ENCODE data around the gene GIMAP5.
A peak's percentile ranks its signal among the peaks of the same experiment; 100 is the strongest.

GIMAP5 gene

GRCh38 chr7:150737265-150738055, at the start of gene GIMAP5:
TSS of gene GIMAP5 (plus strand) at chr7:150737418. CDS start at chr7:150740885, 3,467 bp downstream.
- DNase-seq, result peak; percentile 80

DNA sequence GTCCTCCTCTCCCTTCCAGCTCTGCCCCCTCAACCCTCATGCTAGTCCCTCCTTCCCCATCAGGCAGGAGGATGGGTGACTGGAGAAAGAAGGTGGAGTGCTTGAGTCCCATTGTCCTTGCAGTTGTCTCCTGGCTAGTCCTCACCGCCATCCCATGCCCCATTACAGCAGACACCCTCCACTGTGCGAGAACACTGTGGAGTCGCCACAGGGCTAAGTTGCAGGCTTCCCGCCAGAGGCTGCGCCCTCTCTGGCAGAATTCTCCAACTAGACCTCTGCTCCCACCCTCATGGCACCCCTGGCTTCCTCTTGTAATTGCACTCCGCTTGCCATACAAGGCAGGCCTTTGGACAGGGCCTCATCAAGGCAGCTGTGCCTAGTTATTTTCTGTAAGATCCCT, 48.6 kb upstream of the GIMAP5 start:
- no peak for DNase-seq

GRCh38 chr7:150695654-150696053, 41.6 kb upstream of the GIMAP5 start:
- no peak for DNase-seq

DNA sequence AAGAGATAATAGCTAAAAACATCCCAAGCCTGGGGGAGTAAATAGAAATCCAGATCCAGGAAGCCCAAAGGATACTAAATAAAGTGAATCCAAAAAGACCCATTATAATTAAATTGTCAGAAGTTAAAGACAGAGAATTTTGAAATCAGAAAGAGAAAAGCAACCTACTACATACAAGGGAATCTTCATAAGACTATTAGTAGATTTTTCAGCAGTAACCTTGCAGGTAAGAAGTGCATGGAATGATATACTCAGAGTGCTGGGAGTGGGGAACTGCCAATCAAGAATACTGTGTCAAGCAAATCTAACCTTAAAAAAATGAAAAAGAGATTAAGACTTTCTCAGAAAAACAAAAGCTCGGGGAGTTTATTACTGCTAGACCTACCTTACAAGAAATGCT, 34.0 kb upstream of the GIMAP5 start:
- no peak for DNase-seq

GRCh38 chr7:150715293-150715692, 21.9 kb upstream of the GIMAP5 start:
- no peak for DNase-seq

GRCh38 chr7:150715738-150716137, 21.5 kb upstream of the GIMAP5 start:
- no peak for DNase-seq

DNA sequence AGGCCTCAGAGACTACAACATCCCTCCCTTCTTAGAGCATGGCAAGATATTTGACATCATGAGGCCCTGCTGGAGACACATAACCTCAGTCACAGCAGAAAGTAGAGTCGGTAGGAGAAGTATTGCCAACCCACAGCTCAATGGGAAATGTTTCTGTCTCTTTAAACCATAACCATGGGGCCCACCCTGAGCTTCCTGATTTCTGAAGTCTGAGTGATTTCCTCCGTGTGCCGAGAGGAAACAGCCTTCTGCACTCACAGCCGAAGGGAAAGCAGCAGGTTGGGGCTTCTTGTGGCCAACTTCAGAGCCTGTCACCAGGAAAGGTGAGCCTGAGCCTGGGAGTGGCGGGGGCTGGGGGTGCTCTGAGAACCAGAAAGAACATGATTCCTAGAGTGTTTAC, 20.9 kb upstream of the GIMAP5 start, which contains the start of gene GIMAP1:
TSS of gene GIMAP1 (plus strand) at position 246 of the 400 bp plus-strand sequence. CDS start 2,435 bp downstream, outside the sequence.
- peak; percentile 69 for DNase-seq

GRCh38 chr7:150716939-150717338, 20.3 kb upstream of the GIMAP5 start:
- no peak for DNase-seq

DNA sequence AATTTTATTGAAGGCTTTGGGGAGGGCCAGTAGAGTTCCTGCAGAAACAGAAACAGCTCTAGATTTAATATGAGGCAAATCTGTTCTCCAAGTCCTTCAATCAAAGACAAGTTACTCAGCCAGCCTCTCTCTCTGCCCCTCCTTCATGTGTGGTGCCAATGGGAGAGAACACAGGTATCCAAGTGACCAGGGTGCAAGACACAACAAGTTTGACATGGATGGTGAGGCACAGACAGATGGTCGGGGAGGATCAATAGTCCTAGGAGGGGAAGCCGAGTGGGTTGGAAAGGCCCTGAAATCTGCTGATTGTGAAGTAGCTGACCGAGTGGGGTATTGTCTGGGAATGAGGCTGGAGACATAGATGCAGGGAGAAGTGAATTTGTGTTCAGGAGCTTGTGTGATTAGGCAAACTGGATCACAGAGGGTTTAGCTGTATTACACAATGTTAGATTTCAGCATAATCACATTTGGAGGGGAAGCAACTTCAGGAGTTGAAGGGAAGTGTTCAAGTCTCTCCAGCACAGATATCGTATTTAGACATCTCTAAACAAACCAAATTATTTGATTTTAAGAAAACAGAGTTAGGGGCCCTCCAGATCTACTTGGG, 19.3 kb upstream of the GIMAP5 start:
- no peak for DNase-seq

DNA sequence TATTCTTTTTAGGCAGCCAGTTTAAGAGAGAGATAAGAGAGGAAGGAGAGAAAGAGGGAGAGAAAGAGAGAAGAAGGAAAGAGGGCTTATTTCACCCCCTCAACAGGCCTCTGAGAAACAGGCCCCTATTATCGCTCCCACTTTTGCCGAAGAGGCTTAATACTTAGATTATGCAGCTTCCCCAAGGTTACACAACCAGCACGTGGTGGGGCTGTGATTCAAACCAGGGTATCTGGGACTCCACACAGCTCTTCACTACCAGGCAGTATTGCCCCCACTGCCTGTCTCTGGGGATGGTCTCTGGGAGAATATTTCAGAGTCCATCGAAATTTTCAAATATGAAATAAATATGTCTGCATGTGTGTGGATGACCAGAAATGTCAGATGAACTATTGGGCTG, 17.8 kb upstream of the GIMAP5 start:
- DNase-seq, result no peak

DNA sequence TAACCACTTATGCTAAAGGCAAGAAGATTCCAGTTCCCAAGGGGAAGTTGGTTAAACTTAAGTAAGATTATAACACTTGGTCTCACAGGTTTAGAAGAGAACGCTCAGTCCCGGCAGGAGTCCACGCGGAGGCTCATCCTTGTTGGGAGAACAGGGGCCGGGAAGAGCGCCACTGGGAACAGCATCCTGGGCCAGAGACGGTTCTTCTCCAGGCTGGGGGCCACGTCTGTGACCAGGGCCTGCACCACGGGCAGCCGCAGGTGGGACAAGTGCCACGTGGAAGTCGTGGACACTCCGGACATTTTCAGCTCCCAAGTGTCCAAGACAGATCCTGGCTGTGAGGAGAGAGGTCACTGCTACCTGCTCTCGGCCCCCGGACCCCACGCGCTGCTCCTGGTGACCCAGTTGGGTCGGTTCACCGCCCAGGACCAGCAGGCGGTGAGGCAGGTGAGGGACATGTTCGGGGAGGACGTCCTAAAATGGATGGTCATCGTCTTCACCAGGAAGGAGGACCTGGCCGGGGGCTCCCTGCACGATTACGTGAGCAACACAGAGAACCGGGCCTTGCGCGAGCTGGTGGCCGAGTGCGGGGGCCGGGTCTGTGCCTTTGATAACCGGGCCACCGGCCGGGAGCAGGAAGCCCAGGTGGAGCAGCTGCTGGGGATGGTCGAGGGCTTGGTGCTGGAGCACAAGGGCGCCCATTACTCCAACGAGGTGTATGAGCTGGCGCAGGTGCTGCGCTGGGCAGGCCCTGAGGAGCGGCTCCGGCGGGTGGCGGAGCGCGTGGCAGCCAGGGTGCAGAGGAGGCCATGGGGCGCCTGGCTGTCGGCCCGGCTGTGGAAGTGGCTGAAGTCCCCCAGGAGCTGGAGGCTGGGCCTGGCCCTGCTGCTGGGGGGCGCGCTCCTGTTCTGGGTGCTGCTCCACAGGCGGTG, 17.0 kb upstream of the GIMAP5 start:
- no peak for DNase-seq

GRCh38 chr7:150721970-150722373, 15.2 kb upstream of the GIMAP5 start:
- no peak for DNase-seq

- DNase-seq, result no peak
Observed at GRCh38 chr7:150722431-150722931, 14.7 kb upstream of the GIMAP5 start.

DNA sequence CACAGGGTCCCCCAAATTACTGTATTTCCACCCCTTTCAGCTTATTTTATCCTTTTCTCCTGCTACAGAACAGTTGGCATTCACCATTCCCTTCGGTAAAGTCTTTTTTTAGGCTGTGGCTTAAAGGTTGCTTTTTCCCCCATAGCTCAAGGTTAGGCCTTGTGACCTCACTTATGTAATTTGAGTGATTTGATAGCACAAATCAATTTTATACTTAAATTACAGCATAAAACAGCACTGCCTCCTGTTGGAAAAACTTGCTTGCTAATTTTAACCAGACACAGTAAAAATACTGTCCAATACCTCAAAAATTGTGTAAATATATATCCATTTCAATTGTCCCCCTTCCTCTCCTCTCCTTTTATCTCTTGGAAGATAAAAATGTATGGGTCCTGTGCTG, 13.8 kb upstream of the GIMAP5 start:
- no peak for DNase-seq

DNA sequence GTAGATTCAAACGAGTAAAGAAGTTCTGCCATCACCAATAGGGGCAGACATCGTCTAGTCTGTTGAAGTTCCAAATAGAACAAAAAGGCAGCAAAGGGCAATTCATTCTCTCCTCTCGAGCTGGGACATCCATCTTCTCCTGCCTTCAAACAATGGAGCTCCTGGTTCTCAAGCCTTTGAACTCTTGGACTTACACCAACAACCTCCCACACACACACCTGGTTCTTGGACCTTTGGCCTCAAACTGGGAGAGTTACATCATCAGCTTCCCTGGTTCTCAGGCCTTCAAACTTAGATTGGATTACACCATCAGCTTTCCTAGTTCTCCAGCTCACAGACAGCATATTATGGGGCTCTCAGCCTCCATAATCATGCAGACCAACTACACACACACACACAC, 9.8 kb upstream of the GIMAP5 start:
- no peak for DNase-seq

GRCh38 chr7:150728011-150728410, 9.2 kb upstream of the GIMAP5 start:
- no peak for DNase-seq

- no peak for DNase-seq
Observed at GRCh38 chr7:150728609-150729008, 8.6 kb upstream of the GIMAP5 start.

GRCh38 chr7:150731916-150732315, 5.3 kb upstream of the GIMAP5 start:
- no peak for DNase-seq

DNA sequence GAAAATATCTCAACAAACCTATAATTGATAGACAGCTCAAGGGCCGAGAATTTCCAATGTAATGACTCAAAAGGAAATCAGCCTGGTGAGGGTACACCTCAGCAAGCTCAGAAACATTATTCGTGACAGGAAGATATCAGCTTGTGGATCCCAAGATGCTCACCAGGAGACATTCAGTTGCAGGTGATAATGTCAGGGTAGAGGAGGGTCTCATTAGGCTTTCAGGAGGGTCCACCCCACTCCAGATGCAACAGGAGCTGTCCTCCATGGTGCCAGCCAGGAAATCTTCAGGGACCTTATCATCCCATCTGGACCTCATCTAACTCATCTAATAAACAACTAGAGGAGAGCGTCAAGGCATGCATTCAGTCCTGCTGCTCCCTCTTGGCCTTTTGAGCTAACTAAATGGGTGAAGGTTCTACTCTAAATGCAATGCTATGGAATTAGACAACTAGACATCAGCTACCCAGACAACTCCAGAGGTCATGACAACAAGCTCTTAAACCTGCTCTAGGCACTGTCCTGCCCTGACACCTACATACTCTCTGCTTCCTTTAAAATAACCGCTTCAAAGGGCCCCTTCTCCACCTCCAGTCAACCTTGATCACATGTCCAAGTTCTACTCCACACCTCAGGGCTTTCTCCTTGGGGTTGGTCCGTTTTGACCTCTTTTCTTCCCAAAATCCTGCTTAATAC, 4.3 kb upstream of the GIMAP5 start:
- DNase-seq, result peak; percentile 61

GRCh38 chr7:150733482-150734095, 3.6 kb upstream of the GIMAP5 start:
- no peak for DNase-seq

GRCh38 chr7:150734254-150734653, 3.0 kb upstream of the GIMAP5 start:
- DNase-seq, result no peak
